Measurements from ENCODE around the gene MANEA.

DNA sequence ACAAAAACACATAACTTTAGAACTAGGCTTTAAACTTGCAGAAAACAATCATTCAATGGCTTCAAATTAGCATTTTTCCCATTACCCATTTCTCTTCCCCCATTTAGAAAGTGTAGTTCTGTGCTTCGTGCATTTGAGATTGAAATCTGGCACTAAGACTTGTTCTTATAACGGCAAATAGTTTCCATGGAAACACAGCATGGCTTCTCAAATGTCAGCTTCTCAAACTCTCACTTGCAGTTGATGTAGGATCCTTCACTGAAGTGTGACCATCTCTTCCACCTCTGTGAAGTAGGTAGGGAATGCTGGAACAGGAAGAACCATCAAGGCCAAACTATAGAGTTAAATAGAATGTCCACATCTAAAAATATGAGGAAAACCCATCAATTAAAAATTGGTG, 52.2 kb downstream of the MANEA start:
- no peak for TF ChIP-seq POLR2A (IDR thresholded peaks at IDR 0.05; ENCODE audit: low read depth, low read length)
- TF ChIP-seq, protein P1, sequence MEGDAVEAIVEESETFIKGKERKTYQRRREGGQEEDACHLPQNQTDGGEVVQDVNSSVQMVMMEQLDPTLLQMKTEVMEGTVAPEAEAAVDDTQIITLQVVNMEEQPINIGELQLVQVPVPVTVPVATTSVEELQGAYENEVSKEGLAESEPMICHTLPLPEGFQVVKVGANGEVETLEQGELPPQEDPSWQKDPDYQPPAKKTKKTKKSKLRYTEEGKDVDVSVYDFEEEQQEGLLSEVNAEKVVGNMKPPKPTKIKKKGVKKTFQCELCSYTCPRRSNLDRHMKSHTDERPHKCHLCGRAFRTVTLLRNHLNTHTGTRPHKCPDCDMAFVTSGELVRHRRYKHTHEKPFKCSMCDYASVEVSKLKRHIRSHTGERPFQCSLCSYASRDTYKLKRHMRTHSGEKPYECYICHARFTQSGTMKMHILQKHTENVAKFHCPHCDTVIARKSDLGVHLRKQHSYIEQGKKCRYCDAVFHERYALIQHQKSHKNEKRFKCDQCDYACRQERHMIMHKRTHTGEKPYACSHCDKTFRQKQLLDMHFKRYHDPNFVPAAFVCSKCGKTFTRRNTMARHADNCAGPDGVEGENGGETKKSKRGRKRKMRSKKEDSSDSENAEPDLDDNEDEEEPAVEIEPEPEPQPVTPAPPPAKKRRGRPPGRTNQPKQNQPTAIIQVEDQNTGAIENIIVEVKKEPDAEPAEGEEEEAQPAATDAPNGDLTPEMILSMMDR (IDR thresholded peaks at IDR 0.05; ENCODE audit: extremely low read depth in 1 of 2, insufficient read depth in 1 of 2, low read depth in 1 of 2, low read length in 2 of 2): no peak
- TF ChIP-seq, protein P2, sequence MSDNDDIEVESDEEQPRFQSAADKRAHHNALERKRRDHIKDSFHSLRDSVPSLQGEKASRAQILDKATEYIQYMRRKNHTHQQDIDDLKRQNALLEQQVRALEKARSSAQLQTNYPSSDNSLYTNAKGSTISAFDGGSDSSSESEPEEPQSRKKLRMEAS (IDR thresholded peaks at IDR 0.05; ENCODE audit: insufficient read depth, insufficient read length): no peak
- no peak for TF ChIP-seq EZH2 (IDR thresholded peaks at IDR 0.05; ENCODE audit: borderline replicate concordance, low read depth, low read length, severe bottlenecking)
- TF ChIP-seq MYC (IDR thresholded peaks at IDR 0.05; ENCODE audit: low read depth, low read length): no peak
- TF ChIP-seq JUN (IDR thresholded peaks at IDR 0.05; ENCODE audit: borderline replicate concordance, insufficient read depth, insufficient read length, low read depth): no peak
- no peak for TF ChIP-seq POLR2AphosphoS5 (IDR thresholded peaks at IDR 0.05; ENCODE audit: insufficient read depth, low read depth, low read length)
- no peak for TF ChIP-seq GATA2 (IDR thresholded peaks at IDR 0.05; ENCODE audit: insufficient read depth, insufficient read length, low read depth, low read length)

Measured in endothelial cell of umbilical vein (primary cell).